Gastroesophageal sphincter (tissue), 4 donors: ENCODE results near the gene NRL. TPM values are rescaled to one million over a fixed set of nuclear protein-coding genes. Genes with fewer than 3 reads are reported as not detected.
A peak's percentile ranks its signal among the peaks of the same experiment; 100 is the strongest.

ENCODE experiments used
- ATAC-seq: fragments of 150-250 bp; one replicate; pipeline ENCODE4 v1.9.1; 2016; ENCODE audit warnings: mild to moderate bottlenecking, moderate library complexity
- H3K27ac ChIP-seq, 4 donors: fragments of 200-600 bp; sonication (generic) in 3 of 4; 1 replicate in 3 of 4; 2 replicates in 1 of 4; pipeline ENCODE4 v1.5.1; 2016 to 2019
- H3K27me3 ChIP-seq: fragments of 200-600 bp; sonication (generic); one replicate; pipeline ENCODE4 v1.5.1; 2019
- H3K36me3 ChIP-seq, 2 donors: fragments of 200-600 bp; sonication (generic); one replicate each; pipeline ENCODE4 v1.5.1; 2019; ENCODE audit warnings: control low read depth in 1 of 2
- H3K4me1 ChIP-seq, 3 donors: fragments of 200-600 bp; sonication (generic); 1 replicate in 2 of 3; 2 replicates in 1 of 3; pipeline ENCODE4 v1.5.1; 2016 to 2019; ENCODE audit warnings: control low read depth in 2 of 3
- H3K4me3 ChIP-seq, 2 donors: fragments of 200-600 bp; sonication (generic); one replicate each; pipeline ENCODE4 v1.5.1; 2019; ENCODE audit warnings: mild to moderate bottlenecking in 1 of 2, moderate library complexity in 1 of 2
- H3K9me3 ChIP-seq, 3 donors: fragments of 200-600 bp; sonication (generic); one replicate each; pipeline ENCODE4 v1.5.1; 2017 to 2019; ENCODE audit warnings: control low read depth in 2 of 3
- EP300 ChIP-seq: sonication (generic); formaldehyde crosslinking; IDR thresholded peaks from one replicate; pipeline ENCODE4 v1.6.1; 2017; ENCODE audit warnings: antibody characterized with exemption, mild to moderate bottlenecking
- POLR2A ChIP-seq, 2 donors: fragments of 450-650 bp; IDR thresholded peaks; one replicate each; pipeline ENCODE4 v1.6.1; 2017; ENCODE audit warnings: antibody characterized with exemption in 2 of 2, mild to moderate bottlenecking in 2 of 2, moderate library complexity in 1 of 2
- POLR2AphosphoS5 ChIP-seq: sonication (generic); formaldehyde crosslinking; IDR thresholded peaks from one replicate; pipeline ENCODE4 v1.6.1; 2017; ENCODE audit warnings: antibody characterized with exemption
- WGBS, 2 donors: methylation state at CpG; one replicate each; pipeline ENCODE4 v1.1.5; 2018; ENCODE audit warnings: low coverage in 1 of 2; 5-methylcytosine and 5-hydroxymethylcytosine counted together
- total RNA-seq, 4 donors: library from RNA; depleted of rRNA; stranded (reverse); fragments of >200 nt; gene quantifications; one replicate each; pipeline ENCODE4 v1.1.0, GENCODE V29; 2016
- TF ChIP-seq, protein P1 (sequence below), 4 experiments: fragments of 200-600 bp in 2 of 4; fragments of 450-650 bp in 2 of 4; sonication (generic) in 1 of 4; IDR thresholded peaks; one replicate each; pipeline ENCODE4 v1.5.1; 2017 to 2019; ENCODE audit warnings: antibody characterized with exemption in 4 of 4, mild to moderate bottlenecking in 2 of 4, moderate library complexity in 2 of 4

The NRL gene
- total RNA-seq, 4 donors from 2014 or later = 0.81 to 10.4 (median 5.0) TPM; not detected in 1

DNA sequence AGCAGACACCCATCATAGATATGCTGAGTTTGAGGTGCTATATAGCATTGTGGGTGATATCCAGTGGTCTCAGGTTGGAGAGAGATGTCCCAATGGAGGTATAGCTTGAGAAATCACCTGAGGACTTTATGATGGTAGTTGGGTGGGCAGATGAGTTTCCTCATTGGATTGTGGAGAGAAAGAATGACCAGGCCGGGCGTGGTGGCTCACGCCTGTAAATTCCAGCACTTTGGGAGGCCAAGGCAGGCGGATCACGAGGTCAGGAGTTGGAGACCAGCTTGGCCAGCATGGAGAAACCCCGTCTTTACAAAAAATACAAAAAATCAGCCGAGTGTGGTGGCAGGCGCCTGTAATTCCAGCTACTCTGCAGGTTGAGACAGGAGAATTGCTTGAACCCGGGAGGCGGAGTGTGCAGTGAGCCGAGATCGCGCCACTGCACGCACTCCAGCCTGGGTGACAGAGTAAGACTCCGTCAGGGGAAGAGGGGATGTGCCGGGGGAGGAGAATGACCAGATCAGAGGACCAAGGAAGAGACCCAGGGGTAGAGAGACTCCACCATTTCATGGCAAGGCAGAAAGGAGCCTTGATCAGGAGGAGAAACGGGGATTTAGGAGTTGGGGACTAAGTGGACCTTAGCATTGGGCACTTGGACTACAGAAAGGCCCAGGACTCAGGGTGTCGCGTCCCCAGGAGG lies 21.4 kb downstream of the NRL start:
- no peak for TF ChIP-seq EP300
- no peak for TF ChIP-seq POLR2A (IDR thresholded peaks at IDR 0.05)
- no peak for TF ChIP-seq POLR2AphosphoS5
- TF ChIP-seq, protein P1, sequence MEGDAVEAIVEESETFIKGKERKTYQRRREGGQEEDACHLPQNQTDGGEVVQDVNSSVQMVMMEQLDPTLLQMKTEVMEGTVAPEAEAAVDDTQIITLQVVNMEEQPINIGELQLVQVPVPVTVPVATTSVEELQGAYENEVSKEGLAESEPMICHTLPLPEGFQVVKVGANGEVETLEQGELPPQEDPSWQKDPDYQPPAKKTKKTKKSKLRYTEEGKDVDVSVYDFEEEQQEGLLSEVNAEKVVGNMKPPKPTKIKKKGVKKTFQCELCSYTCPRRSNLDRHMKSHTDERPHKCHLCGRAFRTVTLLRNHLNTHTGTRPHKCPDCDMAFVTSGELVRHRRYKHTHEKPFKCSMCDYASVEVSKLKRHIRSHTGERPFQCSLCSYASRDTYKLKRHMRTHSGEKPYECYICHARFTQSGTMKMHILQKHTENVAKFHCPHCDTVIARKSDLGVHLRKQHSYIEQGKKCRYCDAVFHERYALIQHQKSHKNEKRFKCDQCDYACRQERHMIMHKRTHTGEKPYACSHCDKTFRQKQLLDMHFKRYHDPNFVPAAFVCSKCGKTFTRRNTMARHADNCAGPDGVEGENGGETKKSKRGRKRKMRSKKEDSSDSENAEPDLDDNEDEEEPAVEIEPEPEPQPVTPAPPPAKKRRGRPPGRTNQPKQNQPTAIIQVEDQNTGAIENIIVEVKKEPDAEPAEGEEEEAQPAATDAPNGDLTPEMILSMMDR (IDR thresholded peaks at IDR 0.05) = no peak
- peak overlapping the region in 1 of 2 donors; percentile 94 for H3K4me3 ChIP-seq
- peak overlapping the region; percentile 62 to 97 (median 94) for H3K27ac ChIP-seq
- H3K27me3 ChIP-seq = no peaks in the 10 kb centered on the region
- ATAC-seq = no peak
- no peaks in the 10 kb centered on the region for H3K9me3 ChIP-seq
- H3K36me3 ChIP-seq = peaks cover 0 to 8% of the 10 kb centered on the region in 2 donors
- peaks cover 0 to 31% (median 8%) of the 10 kb centered on the region in 3 donors for H3K4me1 ChIP-seq
- 76 to 78% methylated on average over 3 to 19 of the region's 19 CpGs for WGBS, 2 donors

DNA sequence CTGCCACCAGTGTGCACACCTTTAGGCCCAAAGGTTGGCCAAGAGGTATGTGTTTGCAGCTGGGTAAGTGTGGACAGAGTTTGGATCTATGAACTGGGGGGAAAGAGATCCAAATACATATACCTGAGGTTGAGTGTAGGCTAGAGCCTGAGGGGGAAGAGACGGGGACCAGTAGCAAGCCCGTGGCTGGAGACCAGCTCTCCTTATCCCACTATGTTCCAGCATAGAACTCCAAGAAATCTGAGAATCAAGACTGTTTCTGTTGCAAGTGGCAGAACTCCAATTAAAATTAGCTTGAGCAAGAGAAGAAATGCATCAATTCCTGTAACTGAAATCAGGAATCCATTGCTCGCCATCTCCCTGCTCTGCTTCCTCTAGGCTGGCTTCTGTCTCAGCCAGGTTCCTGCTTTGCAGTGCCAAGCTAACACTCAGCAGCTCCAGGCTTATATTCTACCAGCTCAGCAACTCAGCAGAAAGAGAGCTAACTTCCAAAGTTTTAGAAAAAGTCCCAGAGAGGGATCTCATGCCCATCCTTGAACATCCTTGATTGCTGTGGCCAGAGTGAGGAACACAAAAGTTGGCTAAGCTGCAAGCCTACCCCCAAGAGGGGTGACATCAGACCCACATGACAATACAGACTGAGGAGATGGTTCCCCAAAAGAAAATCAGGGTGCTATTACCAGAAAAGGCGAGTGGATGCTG lies 22.1 kb downstream of the NRL start:
- WGBS, 2 donors = 96 to 100% methylated on average over 3 to 4 of the region's 4 CpGs

DNA sequence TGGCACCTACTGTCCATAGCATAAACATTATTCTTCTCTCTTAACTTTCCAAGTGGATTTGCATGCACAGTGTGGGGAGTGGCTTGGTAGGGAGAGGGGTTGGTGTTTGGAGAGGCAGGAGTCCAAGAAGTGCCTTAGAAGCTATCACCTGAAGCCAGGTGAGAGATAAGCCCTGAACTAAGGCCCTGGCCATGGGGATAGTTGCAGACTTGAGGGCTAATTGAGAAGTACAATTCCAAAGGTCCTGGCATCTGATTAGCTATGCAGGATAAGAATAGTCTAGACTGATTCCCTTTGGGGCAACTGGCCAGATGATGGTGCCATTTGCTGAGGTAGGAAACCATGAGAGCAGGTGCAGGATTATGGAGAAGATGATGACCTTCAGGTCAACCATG lies 22.6 kb downstream of the NRL start:
- peak overlapping the region in 1 of 4 donors; percentile 95 for H3K27ac ChIP-seq
- no peaks in the 10 kb centered on the region for H3K27me3 ChIP-seq
- no peaks in the 10 kb centered on the region for H3K9me3 ChIP-seq
- H3K4me3 ChIP-seq = no peak overlapping the region
- TF ChIP-seq, protein P1 (IDR thresholded peaks at IDR 0.05) = no peak
- TF ChIP-seq EP300 (no peak), POLR2A (IDR thresholded peaks at IDR 0.05) (no peak)
- no peak for ATAC-seq
- peaks cover 0 to 31% (median 8%) of the 10 kb centered on the region in 3 donors for H3K4me1 ChIP-seq
- H3K36me3 ChIP-seq = no peaks in the 10 kb centered on the region

More for the DNA sequence above, 22.1 kb downstream of the NRL start:
- peak overlapping the region in 3 of 4 donors; percentile 93 to 97 (median 95) for H3K27ac ChIP-seq
- H3K36me3 ChIP-seq = peaks cover 0 to 1% of the 10 kb centered on the region in 2 donors
- TF ChIP-seq POLR2A (IDR thresholded peaks at IDR 0.05) (no peak), POLR2AphosphoS5 (no peak), EP300 (no peak)
- TF ChIP-seq, protein P1 (IDR thresholded peaks at IDR 0.05) = no peak
- H3K4me3 ChIP-seq = no peak overlapping the region
- H3K27me3 ChIP-seq = no peaks in the 10 kb centered on the region
- H3K4me1 ChIP-seq = peaks cover 0 to 31% (median 8%) of the 10 kb centered on the region in 3 donors
- H3K9me3 ChIP-seq = no peaks in the 10 kb centered on the region
- ATAC-seq = no peak

DNA sequence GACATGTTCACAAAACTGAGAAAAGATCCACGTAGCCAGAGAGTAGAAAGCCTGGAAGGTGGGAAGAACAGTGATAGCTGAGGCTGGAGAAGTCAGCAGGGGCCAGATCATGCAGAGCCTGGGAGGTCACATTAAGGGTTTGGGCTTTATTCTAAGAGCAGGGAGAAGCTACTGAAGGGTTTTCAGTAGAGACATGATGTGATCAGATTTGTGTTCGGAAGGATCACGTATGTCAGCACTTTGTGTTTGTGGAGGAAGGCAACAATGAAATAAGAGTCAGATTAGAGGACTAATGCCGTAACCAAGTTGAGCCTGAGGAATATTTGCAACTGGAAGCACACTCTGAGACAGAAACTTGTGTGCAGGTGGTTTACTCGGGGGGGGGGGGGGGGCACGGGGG lies 24.9 kb downstream of the NRL start:
- H3K4me3 ChIP-seq = no peak overlapping the region
- H3K36me3 ChIP-seq = no peaks in the 10 kb centered on the region
- TF ChIP-seq EP300 (no peak), POLR2AphosphoS5 (no peak), POLR2A (IDR thresholded peaks at IDR 0.05) (no peak)
- TF ChIP-seq, protein P1 (IDR thresholded peaks at IDR 0.05) = no peak
- ATAC-seq = no peak
- no peaks in the 10 kb centered on the region for H3K9me3 ChIP-seq
- WGBS, 2 donors = 83 to 87% methylated on average over 3 to 5 of the region's 6 CpGs
- no peak overlapping the region for H3K27ac ChIP-seq
- H3K4me1 ChIP-seq = peaks cover 0 to 20% (median 1%) of the 10 kb centered on the region in 3 donors
- H3K27me3 ChIP-seq = no peaks in the 10 kb centered on the region

DNA sequence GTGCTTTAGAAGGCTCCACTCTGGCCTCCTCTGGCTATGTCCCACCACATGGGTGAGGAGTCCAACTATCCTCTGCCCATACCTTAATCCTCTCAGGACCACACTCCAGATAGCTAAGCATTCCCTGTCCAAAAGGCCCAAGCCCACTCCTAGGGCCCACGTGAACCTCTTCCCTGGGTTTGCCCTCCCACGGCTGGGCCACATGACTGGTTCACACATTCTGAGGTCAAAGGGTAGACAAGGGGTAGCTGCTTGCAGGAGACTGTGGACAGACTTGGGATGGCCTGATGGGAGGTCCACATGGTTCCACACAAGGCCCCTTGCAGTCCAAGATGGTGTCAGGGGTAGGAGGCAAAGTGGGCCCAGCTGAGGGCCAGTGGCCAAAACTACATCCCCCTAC lies 26.7 kb downstream of the NRL start:
- TF ChIP-seq POLR2AphosphoS5 (no peak), EP300 (no peak), POLR2A (IDR thresholded peaks at IDR 0.05) (no peak)
- TF ChIP-seq, protein P1 (IDR thresholded peaks at IDR 0.05) = no peak
- no CpG with 5 or more reads among the region's 2 CpGs for WGBS, 2 donors
- Histone ChIP-seq H3K27ac (no peak overlapping the region), H3K4me3 (no peak overlapping the region), H3K27me3 (no peaks in the 10 kb centered on the region), H3K4me1 (peaks cover 0 to 3% (median 0%) of the 10 kb centered on the region in 3 donors), H3K9me3 (no peaks in the 10 kb centered on the region), H3K36me3 (no peaks in the 10 kb centered on the region)
- no peak for ATAC-seq
